ENCODE results near the gene HNRNPUL1. TPM values are rescaled to one million over a fixed set of nuclear protein-coding genes. Genes with fewer than 3 reads are reported as not detected.

Gene HNRNPUL1
- total and polyA plus RNA-seq, 2 of the 8 experiments (the other 6 are each of a cell fraction or from before 2014, with no cell fraction given): 99.5 to 264 TPM

DNA sequence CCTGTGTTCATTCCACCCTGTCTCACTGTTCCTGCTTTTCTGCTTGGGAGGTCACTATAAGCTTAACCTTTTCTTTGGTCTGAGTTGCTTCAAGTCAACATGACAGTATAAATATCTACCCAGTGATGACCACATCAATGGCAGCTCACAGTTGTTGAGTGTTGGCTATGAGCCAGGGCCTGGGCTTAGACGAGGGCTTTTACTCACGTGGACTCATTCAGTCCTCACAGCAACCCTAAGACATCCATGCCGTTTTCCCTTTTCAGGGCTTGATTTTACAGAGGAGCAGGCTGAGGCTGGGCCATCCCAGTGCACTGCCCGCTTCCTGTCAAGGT, 35.5 kb downstream of the HNRNPUL1 start:
- Histone ChIP-seq H3K27ac (ENCODE audit: low read depth, low read length) (no peak overlapping the region), H2AK5ac (ENCODE audit: low read depth, low read length) (no peak overlapping the region), H3K79me1 (ENCODE audit: low read depth, low read length) (peaks cover 2% of the 10 kb centered on the region; the same call in 1 of the 2 replicates), H4K91ac (replicated peaks; ENCODE audit: insufficient read length, low read length) (no peak overlapping the region), H4K8ac (ENCODE audit: extremely low read depth, insufficient read depth, low read length) (no peak overlapping the region), H2BK5ac (ENCODE audit: low read depth, low read length) (no peak overlapping the region), H4K20me1 (replicated peaks in 1 of 2; ENCODE audit: control insufficient read depth in 1 of 2, insufficient read depth in 2 of 2, low read length in 2 of 2) (peaks cover 15 to 29% of the 10 kb centered on the region in 2 experiments), H3K23ac (ENCODE audit: insufficient read length) (no peak overlapping the region), H3K9ac (replicated peaks in 1 of 4; ENCODE audit: extremely low read depth in 1 of 4, low read depth in 3 of 4, low read length in 3 of 4) (no peak overlapping the region), H3K4me3 (ENCODE audit: extremely low read depth in 1 of 4, insufficient read depth in 2 of 4, low read depth in 3 of 4, low read length in 4 of 4) (no peak overlapping the region), H3K27me3 (replicated peaks in 1 of 4; ENCODE audit: control insufficient read depth in 3 of 4, extremely low read depth in 1 of 4, insufficient read depth in 3 of 4, low read length in 3 of 4) (no peaks in the 10 kb centered on the region), H2BK120ac (replicated peaks; ENCODE audit: low read depth, low read length) (no peak overlapping the region), H3K4ac (replicated peaks; ENCODE audit: insufficient read length, low read depth, low read length) (no peak overlapping the region), H3K4me2 (ENCODE audit: insufficient read depth in 1 of 2, low read depth in 2 of 2, low read length in 2 of 2) (no peak overlapping the region), H3K4me1 (replicated peaks in 1 of 4; ENCODE audit: control insufficient read depth in 3 of 4, insufficient read depth in 4 of 4, low read length in 3 of 4) (no peaks in the 10 kb centered on the region), H2BK12ac (ENCODE audit: low read depth, low read length) (no peak overlapping the region), H2BK15ac (ENCODE audit: low read length) (no peak overlapping the region), H3K23me2 (ENCODE audit: low read depth, low read length) (no peaks in the 10 kb centered on the region), H2AFZ (ENCODE audit: low read length) (no peak overlapping the region), H3K14ac (ENCODE audit: insufficient read length) (no peak overlapping the region), H3K56ac (replicated peaks; ENCODE audit: insufficient read length, low read depth, low read length) (no peak overlapping the region), H3K9me3 (ENCODE audit: insufficient read depth in 2 of 2, low read depth in 1 of 2, low read length in 1 of 2) (no peaks in the 10 kb centered on the region), H2BK20ac (ENCODE audit: low read length) (no peak overlapping the region), H3K18ac (ENCODE audit: extremely low read depth, low read length) (no peak overlapping the region), H3K79me2 (ENCODE audit: control insufficient read depth in 1 of 2, insufficient read depth in 2 of 2, low read length in 2 of 2) (no peaks in the 10 kb centered on the region), H3K36me3 (ENCODE audit: control insufficient read depth in 2 of 4, insufficient read depth in 4 of 4, low read length in 3 of 4) (peaks cover 69 to 98% (median 95%) of the 10 kb centered on the region in 4 experiments), H4K5ac (ENCODE audit: insufficient read length, low read depth, low read length) (no peak overlapping the region)
- 90% methylated on average over 4 of the region's 4 CpGs; no CpG with 5 or more reads in 1 of the 2 experiments for WGBS, 2 experiments (ENCODE audit: extremely low coverage in 1 of 2, insufficient coverage in 1 of 2, insufficient read length in 1 of 2, insufficient replicate concordance in 2 of 2, low coverage in 1 of 2, low lambda C conversion rate in 2 of 2, missing lambda C conversion rate in 1 of 2)
- FAIRE-seq (no peak), DNase-seq (ENCODE audit: low read depth in 1 of 2, low spot score in 2 of 2) (no peak)
- ChIA-PET POLR2A (ENCODE audit: partially characterized antibody) (interaction anchor here (0.7 to 38.6 kb wide), 3 partner anchors 4 to 112 kb away, joined by 3 to 579 read pairs (median 579); partner anchors contain the start of genes CCDC97 and HNRNPUL1), CTCF (ENCODE audit: partially characterized antibody) (interaction anchor here (7.8 kb wide), 1 partner anchor 6 kb away, joined by 63 read pairs; no protein-coding TSS in a partner anchor)
- TF ChIP-seq CBX8 (IDR thresholded peaks at IDR 0.05; ENCODE audit: borderline replicate concordance, low read depth, low read length) (no peak), YY1 (IDR thresholded peaks at IDR 0.05; ENCODE audit: low read depth, low read length) (no peak), PHF8 (conservative IDR thresholded peaks at IDR 0.05; ENCODE audit: low read depth, low read length) (no peak), TEAD4 (IDR thresholded peaks at IDR 0.05; ENCODE audit: low read depth, low read length) (no peak), SIN3A (conservative IDR thresholded peaks at IDR 0.05 in 1 of 2, IDR thresholded peaks at IDR 0.05 in 1 of 2; ENCODE audit: low read depth in 1 of 2, low read length in 2 of 2) (no peak), SIX5 (IDR thresholded peaks at IDR 0.05; ENCODE audit: low read depth, low read length) (no peak)
